ENCODE measurements around the gene HOXB4. TPM values are rescaled to one million over a fixed set of nuclear protein-coding genes. Genes with fewer than 3 reads are reported as not detected.

HOXB4 gene
- total and polyA plus RNA-seq, 2 donors from 2014 or later, result 4.4 to 22.6 TPM

GRCh38 chr17:48589831-48590606, 11.9 kb upstream of the HOXB4 start, which contains the start of gene HOXB3:
Gene HOXB3, minus strand, starts transcription at chr17:48590241. Its CDS starts 37,767 bp downstream, at chr17:48552474.
- no peaks in the 10 kb centered on the region for H3K27me3 ChIP-seq (ENCODE audit: control insufficient read depth, insufficient read depth, low read length)
- no peaks in the 10 kb centered on the region for H3K9me3 ChIP-seq (ENCODE audit: control insufficient read depth in 2 of 3, insufficient read depth in 1 of 3, low read length in 3 of 3)
- intact Hi-C loops (cut with DNase I), result loop anchor here (10.0 kb wide), 1 partner anchor 255 kb away; no protein-coding TSS in a partner anchor
- peaks cover 0 to 3% (median 1%) of the 10 kb centered on the region in 3 donors for H3K36me3 ChIP-seq (ENCODE audit: control insufficient read depth in 2 of 3, insufficient read depth in 3 of 3, low read length in 3 of 3)
- H3K27ac ChIP-seq (ENCODE audit: low read depth in 2 of 2, low read length in 2 of 2), result peak within 1 kb of the TSS; percentile 93 to 98
- H3K9ac ChIP-seq (ENCODE audit: low read length in 3 of 3), result peak within 1 kb of the TSS; percentile 86 to 95 (median 91)
- FAIRE-seq, result no peak
- TF ChIP-seq CTCF (IDR thresholded peaks at IDR 0.05; ENCODE audit: borderline replicate concordance, extremely low read depth, insufficient read depth), result no peak
- peaks cover 3 to 18% (median 7%) of the 10 kb centered on the region in 3 donors for H3K4me1 ChIP-seq (ENCODE audit: control insufficient read depth in 2 of 3, insufficient read depth in 2 of 3, low read depth in 1 of 3, low read length in 3 of 3)
- peak; percentile 85 to 98 (median 94) for DNase-seq
- H3K4me3 ChIP-seq (ENCODE audit: low read length in 3 of 3), result peak within 1 kb of the TSS; percentile 69 to 93 (median 87)

- Histone ChIP-seq H3K4me3 (ENCODE audit: low read length in 3 of 3) (peak overlapping the region; percentile 69 to 93 (median 87)), H3K27ac (ENCODE audit: low read depth in 2 of 2, low read length in 2 of 2) (peak overlapping the region; percentile 93 to 98), H3K36me3 (ENCODE audit: control insufficient read depth in 2 of 3, insufficient read depth in 3 of 3, low read length in 3 of 3) (peaks cover 0 to 3% (median 0%) of the 10 kb centered on the region in 3 donors), H3K4me1 (ENCODE audit: control insufficient read depth in 2 of 3, insufficient read depth in 2 of 3, low read depth in 1 of 3, low read length in 3 of 3) (peaks cover 3 to 18% (median 7%) of the 10 kb centered on the region in 3 donors), H3K9me3 (ENCODE audit: control insufficient read depth in 2 of 3, insufficient read depth in 1 of 3, low read length in 3 of 3) (no peaks in the 10 kb centered on the region), H3K9ac (ENCODE audit: low read length in 3 of 3) (peak overlapping the region; percentile 86 to 95 (median 91)), H3K27me3 (ENCODE audit: control insufficient read depth, insufficient read depth, low read length) (no peaks in the 10 kb centered on the region)
- DNase-seq, result no peak
- intact Hi-C loops (cut with DNase I), result no loop called here
- FAIRE-seq, result no peak
- TF ChIP-seq CTCF (IDR thresholded peaks at IDR 0.05; ENCODE audit: borderline replicate concordance, extremely low read depth, insufficient read depth), result no peak
Measured at GRCh38 chr17:48589060-48589830, 11.1 kb upstream of the HOXB4 start.

GRCh38 chr17:48588528-48588927, 10.4 kb upstream of the HOXB4 start:
- Histone ChIP-seq H3K9me3 (ENCODE audit: control insufficient read depth in 2 of 3, insufficient read depth in 1 of 3, low read length in 3 of 3) (no peaks in the 10 kb centered on the region), H3K4me1 (ENCODE audit: control insufficient read depth in 2 of 3, insufficient read depth in 2 of 3, low read depth in 1 of 3, low read length in 3 of 3) (peaks cover 7 to 24% (median 10%) of the 10 kb centered on the region in 3 donors), H3K4me3 (ENCODE audit: low read length in 3 of 3) (peak overlapping the region; percentile 69 to 93 (median 87)), H3K9ac (ENCODE audit: low read length in 3 of 3) (peak overlapping the region; percentile 86 to 95 (median 91)), H3K27me3 (ENCODE audit: control insufficient read depth, insufficient read depth, low read length) (no peaks in the 10 kb centered on the region), H3K36me3 (ENCODE audit: control insufficient read depth in 2 of 3, insufficient read depth in 3 of 3, low read length in 3 of 3) (peaks cover 0 to 3% (median 0%) of the 10 kb centered on the region in 3 donors), H3K27ac (ENCODE audit: low read depth in 2 of 2, low read length in 2 of 2) (peak overlapping the region; percentile 93 to 98)
- intact Hi-C loops (cut with DNase I), result no loop called here
- DNase-seq (no peak), FAIRE-seq (no peak)
- no peak for TF ChIP-seq CTCF (IDR thresholded peaks at IDR 0.05; ENCODE audit: borderline replicate concordance, extremely low read depth, insufficient read depth)
